ENCODE measurements around the gene PKP4.

GRCh38 chr2:158731386-158731785 is 274.6 kb downstream of the PKP4 start:
- no peak for TF ChIP-seq CTCF (IDR thresholded peaks at IDR 0.05)
- no peak for TF ChIP-seq POLR2A (IDR thresholded peaks at IDR 0.05)
- no peak for TF ChIP-seq EP300 (IDR thresholded peaks at IDR 0.05)
- no peak for TF ChIP-seq POLR2AphosphoS5 (IDR thresholded peaks at IDR 0.05)
